Astrocyte (in vitro differentiated cells and primary cell): ENCODE data around the gene PARD3B.

ENCODE experiments used
- EZH2 ChIP-seq: IDR thresholded peaks from 2 replicates; pipeline ENCODE4 v1.6.1; 2012; ENCODE audit warnings: mild to moderate bottlenecking, low read length, inconsistent platforms; ENCODE audit not compliant: insufficient read depth
- TF ChIP-seq, protein P1 (sequence below): IDR thresholded peaks from 2 replicates; pipeline ENCODE4 v1.5.1; 2011; ENCODE audit warnings: low read depth, mild to moderate bottlenecking, inconsistent platforms, low read length, moderate library complexity; ENCODE audit not compliant: insufficient read depth

DNA sequence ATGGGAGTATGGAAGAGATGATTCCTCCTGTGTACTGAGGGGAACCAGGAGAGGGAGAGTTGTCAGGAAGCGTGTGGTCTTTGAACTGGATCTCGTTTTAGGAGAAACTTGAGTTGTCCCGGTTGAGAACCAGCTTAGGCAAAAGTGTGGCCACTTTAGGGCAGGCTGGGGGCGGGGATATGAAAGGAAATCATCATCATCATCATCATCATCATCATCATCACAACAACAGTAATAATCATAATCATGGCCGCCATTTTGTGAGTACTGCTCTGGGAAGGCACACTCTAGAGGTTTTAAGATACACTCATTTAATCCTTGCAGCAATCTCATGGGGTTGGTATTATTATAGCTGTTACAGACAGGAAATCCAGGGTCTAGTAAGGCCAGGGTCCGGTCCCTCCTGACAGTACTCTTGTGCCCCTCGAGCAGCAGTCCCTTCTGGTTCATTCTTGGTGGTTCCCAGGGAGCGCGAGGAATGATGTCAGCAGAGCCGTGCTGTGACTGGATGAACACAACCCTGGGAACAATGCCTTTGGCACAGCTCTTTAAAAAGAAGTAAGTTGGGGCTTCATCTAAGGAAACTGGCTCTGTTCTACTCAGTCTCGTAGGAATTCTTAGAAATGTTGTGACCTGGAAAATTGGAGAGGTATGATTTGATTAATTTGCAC lies 33.8 kb downstream of the PARD3B start:
- TF ChIP-seq, protein P1, sequence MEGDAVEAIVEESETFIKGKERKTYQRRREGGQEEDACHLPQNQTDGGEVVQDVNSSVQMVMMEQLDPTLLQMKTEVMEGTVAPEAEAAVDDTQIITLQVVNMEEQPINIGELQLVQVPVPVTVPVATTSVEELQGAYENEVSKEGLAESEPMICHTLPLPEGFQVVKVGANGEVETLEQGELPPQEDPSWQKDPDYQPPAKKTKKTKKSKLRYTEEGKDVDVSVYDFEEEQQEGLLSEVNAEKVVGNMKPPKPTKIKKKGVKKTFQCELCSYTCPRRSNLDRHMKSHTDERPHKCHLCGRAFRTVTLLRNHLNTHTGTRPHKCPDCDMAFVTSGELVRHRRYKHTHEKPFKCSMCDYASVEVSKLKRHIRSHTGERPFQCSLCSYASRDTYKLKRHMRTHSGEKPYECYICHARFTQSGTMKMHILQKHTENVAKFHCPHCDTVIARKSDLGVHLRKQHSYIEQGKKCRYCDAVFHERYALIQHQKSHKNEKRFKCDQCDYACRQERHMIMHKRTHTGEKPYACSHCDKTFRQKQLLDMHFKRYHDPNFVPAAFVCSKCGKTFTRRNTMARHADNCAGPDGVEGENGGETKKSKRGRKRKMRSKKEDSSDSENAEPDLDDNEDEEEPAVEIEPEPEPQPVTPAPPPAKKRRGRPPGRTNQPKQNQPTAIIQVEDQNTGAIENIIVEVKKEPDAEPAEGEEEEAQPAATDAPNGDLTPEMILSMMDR: no peak
- no peak for TF ChIP-seq EZH2
